ENCODE results near the gene IMP4. TPM values are rescaled to one million over a fixed set of nuclear protein-coding genes. Genes with fewer than 3 reads are reported as not detected.

The IMP4 gene
- total and polyA plus RNA-seq, 2 of the 4 experiments (the other 2 are of a cell fraction), result 154 to 169 TPM

- BruUV-seq (replicated peaks), result no TSS peak
- Histone ChIP-seq H2BK5ac (ENCODE audit: low read depth, low read length, poor library complexity, severe bottlenecking) (no peak overlapping the region), H4K20me1 (ENCODE audit: insufficient read depth, low read length) (no peaks in the 10 kb centered on the region; the same call in 1 of the 2 replicates), H3K27me3 (ENCODE audit: control insufficient read depth, insufficient read depth, low read length) (no peaks in the 10 kb centered on the region), H3K14ac (replicated peaks; ENCODE audit: low read depth, low read length) (no peak overlapping the region), H2AK5ac (ENCODE audit: low read depth, low read length) (no peak overlapping the region), H2AFZ (replicated peaks; ENCODE audit: low read length, poor library complexity) (no peak overlapping the region), H4K8ac (ENCODE audit: low read depth in 2 of 2, low read length in 2 of 2) (no peak overlapping the region), H2BK15ac (ENCODE audit: low read depth, low read length) (no peak overlapping the region), H3K4me2 (ENCODE audit: low read depth, low read length) (no peak overlapping the region), H3K56ac (ENCODE audit: extremely low read depth, insufficient read depth, low read length) (no peak overlapping the region), H3K79me1 (ENCODE audit: low read depth in 1 of 2, low read length in 2 of 2) (peaks cover 19 to 38% of the 10 kb centered on the region in 2 experiments), H2AK9ac (replicated peaks; ENCODE audit: low read depth, low read length, poor library complexity) (no peak overlapping the region), H3K36me3 (ENCODE audit: control insufficient read depth, insufficient read depth, low read length) (peaks cover 6% of the 10 kb centered on the region; the same call in 1 of the 2 replicates), H3K9ac (ENCODE audit: low read depth, low read length) (no peak overlapping the region), H4K91ac (ENCODE audit: insufficient read depth, low read depth, low read length) (no peak overlapping the region), H3K27ac (ENCODE audit: insufficient read depth, low read length) (no peak overlapping the region), H2BK20ac (ENCODE audit: low read depth, low read length) (no peak overlapping the region), H4K5ac (ENCODE audit: low read depth, low read length) (no peak overlapping the region), H3K4ac (ENCODE audit: low read depth, low read length) (no peak overlapping the region), H3K18ac (ENCODE audit: low read depth, low read length) (no peak overlapping the region), H3K9me3 (ENCODE audit: control insufficient read depth, insufficient read depth, low read length) (no peaks in the 10 kb centered on the region), H3K23ac (ENCODE audit: low read depth, low read length) (no peak overlapping the region), H3K4me1 (ENCODE audit: control insufficient read depth, insufficient read depth, low read length) (peaks cover 4% of the 10 kb centered on the region; the same call in 1 of the 2 replicates), H3K9me1 (ENCODE audit: insufficient read depth, low read length) (peaks cover 13% of the 10 kb centered on the region), H2BK120ac (ENCODE audit: low read depth, low read length) (no peak overlapping the region), H3K4me3 (ENCODE audit: insufficient read depth, low read depth, low read length) (no peak overlapping the region)
- no peak for DNase-seq
- CTCF ChIA-PET, result no interaction called here
- no peak for ATAC-seq (ENCODE audit: low read depth)
- intact Hi-C loops (cut with micrococcal nuclease) (no loop called here), in situ Hi-C loops (cut with MboI; ENCODE audit: low sequenced_read_pairs) (loop anchor here (25.0 kb wide), 1 partner anchor 743 kb away; the partner anchor contains the start of gene PLEKHB2), dilution Hi-C loops (cut with HindIII; ENCODE audit: low sequenced_read_pairs, unreplicated experiment) (no loop called here)
- TF ChIP-seq BHLHE40 (IDR thresholded peaks at IDR 0.05; ENCODE audit: low read depth, low read length) (no peak), POLR2A (IDR thresholded peaks at IDR 0.05; ENCODE audit: low read depth, low read length) (no peak)
- POLR2A ChIA-PET (ENCODE audit: unreplicated experiment), result no interaction called here
Observed at GRCh38 chr2:130369311-130369964, 26.7 kb downstream of the IMP4 start.
